HFF-Myc (cell line): ENCODE results near the gene ZDHHC6.
A peak's percentile ranks its signal among the peaks of the same experiment; 100 is the strongest.
"Not testable (repeated sequence)": the region's sequence is repeated elsewhere in the genome, so short reads cannot be mapped to it uniquely, and the experiment has no call there.

Source experiments
- DNase-seq: peaks from one replicate; pipeline ENCODE4 v3.0.0-alpha.2; 2011; ENCODE audit warnings: low read depth; ENCODE audit errors: extremely low read depth
- H3K4me3 ChIP-seq: replicated peaks from 2 replicates; pipeline ENCODE4 v1.5.1; 2011; ENCODE audit warnings: low read depth, mild to moderate bottlenecking, control low read depth, low read length
- TF ChIP-seq, protein P1 (sequence below): IDR thresholded peaks from 2 replicates; pipeline ENCODE4 v1.5.1; 2012; ENCODE audit warnings: mild to moderate bottlenecking, low read depth, low read length, control low read depth; ENCODE audit errors: missing control alignments

The ZDHHC6 gene

DNA sequence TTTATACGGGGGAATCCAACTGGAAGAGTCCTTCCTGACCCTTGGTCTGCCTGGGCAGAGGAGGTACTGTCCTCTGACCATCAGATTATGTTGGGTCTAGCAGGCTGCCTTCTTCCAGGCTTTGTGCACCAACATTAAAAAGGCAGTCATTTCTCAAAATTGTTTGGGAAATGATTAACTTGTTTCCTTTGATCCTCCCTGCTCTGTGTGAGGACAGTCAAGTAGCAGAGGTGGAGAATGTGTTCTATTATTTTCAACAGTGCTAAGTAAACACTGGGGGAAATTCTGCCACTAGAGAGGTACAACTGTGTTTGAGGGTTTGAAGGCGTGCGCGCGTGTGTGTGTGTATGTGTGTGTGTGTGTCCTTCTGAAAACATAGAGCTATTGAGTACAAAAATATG is 52.2 kb downstream of the ZDHHC6 start:
- TF ChIP-seq, protein P1, sequence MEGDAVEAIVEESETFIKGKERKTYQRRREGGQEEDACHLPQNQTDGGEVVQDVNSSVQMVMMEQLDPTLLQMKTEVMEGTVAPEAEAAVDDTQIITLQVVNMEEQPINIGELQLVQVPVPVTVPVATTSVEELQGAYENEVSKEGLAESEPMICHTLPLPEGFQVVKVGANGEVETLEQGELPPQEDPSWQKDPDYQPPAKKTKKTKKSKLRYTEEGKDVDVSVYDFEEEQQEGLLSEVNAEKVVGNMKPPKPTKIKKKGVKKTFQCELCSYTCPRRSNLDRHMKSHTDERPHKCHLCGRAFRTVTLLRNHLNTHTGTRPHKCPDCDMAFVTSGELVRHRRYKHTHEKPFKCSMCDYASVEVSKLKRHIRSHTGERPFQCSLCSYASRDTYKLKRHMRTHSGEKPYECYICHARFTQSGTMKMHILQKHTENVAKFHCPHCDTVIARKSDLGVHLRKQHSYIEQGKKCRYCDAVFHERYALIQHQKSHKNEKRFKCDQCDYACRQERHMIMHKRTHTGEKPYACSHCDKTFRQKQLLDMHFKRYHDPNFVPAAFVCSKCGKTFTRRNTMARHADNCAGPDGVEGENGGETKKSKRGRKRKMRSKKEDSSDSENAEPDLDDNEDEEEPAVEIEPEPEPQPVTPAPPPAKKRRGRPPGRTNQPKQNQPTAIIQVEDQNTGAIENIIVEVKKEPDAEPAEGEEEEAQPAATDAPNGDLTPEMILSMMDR = no peak
- no peak for DNase-seq
- no peak overlapping the region for H3K4me3 ChIP-seq

DNA sequence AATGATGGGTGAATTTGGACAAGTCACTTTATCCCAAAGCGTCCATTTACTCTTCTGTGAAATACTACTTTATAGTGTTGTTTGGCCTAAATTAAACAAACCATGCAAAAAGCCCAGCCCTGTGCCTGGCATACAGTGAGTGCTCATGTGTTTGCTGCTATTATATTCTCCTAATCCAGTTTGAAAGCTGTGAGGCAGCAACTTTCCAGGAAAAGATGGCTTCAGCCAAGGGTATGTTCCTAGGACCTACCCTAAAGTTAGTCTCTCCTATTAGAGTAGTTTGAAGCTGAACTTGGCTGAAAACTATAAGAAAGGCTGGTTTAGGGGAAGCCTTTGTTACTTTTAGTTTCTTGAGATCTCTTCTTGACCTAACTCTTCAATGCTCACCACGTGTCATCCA is 52.9 kb downstream of the ZDHHC6 start:
- TF ChIP-seq, protein P1 = no peak
- DNase-seq = no peak
- no peak overlapping the region for H3K4me3 ChIP-seq

DNA sequence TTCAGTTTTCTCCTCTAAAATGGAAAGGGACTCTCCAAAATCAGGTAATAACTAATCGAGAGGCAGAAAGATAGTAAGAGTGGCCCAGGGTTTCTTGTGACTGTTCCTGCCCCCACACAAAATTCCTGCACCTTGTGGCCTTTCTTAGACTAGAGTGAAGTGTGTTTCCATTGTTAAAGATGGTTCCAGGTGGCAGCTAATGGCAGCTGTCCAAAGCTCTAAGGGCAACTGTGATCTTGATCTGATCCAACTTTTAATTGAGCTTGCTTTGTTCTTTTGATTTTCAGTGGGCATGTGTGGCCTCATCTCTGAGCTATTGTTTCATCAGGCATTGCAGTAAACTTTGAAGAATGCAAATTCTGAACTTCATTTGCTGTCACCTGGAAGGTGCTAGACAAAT is 53.4 kb downstream of the ZDHHC6 start:
- no peak for DNase-seq
- TF ChIP-seq, protein P1 = no peak
- no peak overlapping the region for H3K4me3 ChIP-seq

DNA sequence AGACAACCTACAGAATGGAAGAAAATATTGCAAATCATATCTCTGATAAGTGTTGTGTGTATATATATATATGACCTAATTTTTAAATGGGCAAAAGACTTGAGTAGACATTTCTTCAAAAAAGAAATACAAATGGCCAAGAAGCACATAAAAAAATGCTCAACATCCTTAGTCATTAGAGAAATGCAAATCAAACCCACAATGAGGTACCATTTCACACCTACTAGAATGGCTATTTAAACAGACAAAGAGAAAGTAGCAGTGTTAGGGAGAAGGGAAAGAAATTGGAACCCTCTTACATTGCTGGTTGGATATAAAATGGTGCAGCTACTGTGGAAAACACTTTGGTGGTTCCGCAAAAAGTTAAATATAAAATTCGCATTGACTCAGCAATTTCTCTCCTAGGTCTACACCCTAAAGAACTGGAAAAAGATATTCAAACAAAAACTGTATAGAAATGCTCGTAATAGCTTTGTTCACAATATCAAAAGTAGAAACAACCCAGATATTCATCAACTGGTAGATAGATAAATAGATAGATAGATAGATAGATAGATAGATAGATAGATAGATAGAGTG is 56.5 kb downstream of the ZDHHC6 start:
- no peak overlapping the region for H3K4me3 ChIP-seq
- TF ChIP-seq, protein P1 = no peak
- DNase-seq = no peak

DNA sequence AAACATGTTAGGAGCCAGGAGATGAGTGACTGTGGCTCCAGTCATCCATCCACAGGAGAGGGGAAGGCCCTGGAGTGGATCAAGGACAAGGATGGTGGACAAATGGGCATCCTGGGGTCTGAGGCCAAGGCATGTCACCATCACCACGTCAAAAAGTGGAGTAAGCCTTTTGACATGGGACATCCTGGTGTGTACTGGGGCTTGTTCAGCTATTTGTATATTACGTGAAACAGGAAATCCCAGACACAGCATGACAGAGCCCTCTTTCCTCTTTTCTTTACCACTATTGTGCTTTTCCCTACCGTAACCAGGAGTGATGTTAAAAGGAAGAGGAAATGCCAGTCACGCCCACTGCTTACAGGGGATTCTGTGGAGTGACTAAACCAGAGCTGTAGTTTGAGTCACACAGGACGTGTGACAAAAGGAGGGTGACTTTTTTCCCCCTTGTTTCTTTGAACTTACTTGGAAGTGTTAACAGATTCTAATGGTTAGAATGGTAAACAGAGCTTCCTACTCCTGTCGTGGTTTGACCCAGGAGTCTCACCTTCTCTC is 57.4 kb downstream of the ZDHHC6 start:
- TF ChIP-seq, protein P1 = no peak
- H3K4me3 ChIP-seq = no peak overlapping the region
- DNase-seq = peak; percentile 38

DNA sequence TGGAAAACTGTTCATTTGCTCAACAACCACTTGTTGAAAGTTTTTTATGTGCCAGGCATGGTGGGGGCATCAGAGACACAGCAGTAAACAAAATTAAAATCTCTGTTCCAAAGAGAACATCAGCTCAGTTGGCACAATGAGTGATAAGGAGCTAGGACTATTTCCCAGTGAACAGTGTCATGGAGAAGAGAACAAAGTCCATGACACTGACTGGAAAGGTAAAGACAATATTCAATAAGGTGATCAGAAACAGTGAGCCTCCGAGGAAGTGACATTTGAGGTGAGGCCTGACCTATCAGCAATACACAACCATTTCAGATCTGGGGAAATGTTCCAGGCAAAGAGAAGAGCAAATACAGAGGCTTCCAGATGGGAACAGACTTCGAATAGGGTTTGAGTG is 58.2 kb downstream of the ZDHHC6 start:
- TF ChIP-seq, protein P1 = no peak
- no peak for DNase-seq
- H3K4me3 ChIP-seq = no peak overlapping the region

DNA sequence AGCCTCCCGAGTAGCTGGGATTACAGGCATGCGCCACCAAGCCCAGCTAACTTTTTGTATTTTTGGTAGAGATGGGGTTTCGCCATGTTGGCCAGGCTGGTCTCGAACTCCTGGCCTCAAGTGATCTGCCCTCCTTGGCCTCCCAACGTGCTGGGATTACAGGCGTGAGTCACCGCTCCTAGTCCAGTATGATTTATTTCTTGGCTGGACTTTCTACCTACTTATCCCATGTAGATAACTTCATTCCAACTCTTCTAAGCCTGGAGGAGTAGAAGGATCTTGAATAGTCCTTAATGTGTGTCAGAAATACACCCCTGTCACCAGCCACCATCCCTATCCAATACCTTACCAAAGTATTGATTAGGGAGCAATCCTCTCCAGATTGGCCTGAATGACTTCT is 58.7 kb downstream of the ZDHHC6 start:
- DNase-seq, H3K4me3 ChIP-seq: not testable (repeated sequence)
